HG03460 (cell line): Measurements from ENCODE around the gene MEGF11.

Experiments
- ATAC-seq: cut with Tn5 transposase; IDR thresholded peaks from one replicate; pipeline ENCODE4 v1.9.1; 2021; ENCODE audit not compliant: unreplicated experiment

The MEGF11 gene

DNA sequence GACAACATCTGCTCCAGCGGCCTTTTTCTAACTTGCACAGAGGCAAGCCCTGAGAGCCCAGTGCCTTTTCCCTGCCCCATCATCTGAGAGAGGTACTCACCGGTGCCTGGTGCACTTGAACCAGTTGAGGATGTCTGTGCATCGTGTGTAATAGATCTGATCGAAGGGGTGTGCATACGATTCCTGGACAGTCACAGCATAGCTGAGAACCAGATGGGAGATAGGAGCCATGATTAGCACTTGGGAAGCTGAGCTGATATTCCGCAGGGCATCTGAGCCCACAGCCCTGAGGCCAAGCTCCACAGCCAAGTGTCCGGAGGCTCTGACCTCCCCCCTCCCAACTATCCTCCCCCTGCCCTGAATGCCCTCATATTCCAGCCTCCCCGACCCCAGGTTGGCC, 129.8 kb downstream of the MEGF11 start:
- ATAC-seq, result no peak

DNA sequence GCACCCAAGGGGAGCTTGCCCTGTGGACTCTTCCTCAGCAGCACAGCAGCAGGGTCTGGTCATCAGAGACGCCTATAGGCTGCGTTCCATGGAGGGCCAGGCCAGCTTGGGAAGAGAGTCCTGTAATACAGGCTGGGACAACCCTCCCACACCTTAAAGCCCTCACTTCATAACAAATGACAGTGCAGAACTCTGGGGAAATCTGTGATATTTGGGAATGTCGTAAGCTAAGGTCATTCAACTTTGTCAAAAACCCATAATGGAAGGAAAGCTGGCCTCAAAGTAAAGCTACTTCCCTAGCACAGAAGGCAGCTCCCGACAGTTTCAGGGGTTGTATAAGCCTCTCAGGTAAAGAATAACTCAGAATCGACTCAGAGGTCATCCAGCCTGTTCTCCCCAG, 133.1 kb downstream of the MEGF11 start:
- ATAC-seq, result no peak

DNA sequence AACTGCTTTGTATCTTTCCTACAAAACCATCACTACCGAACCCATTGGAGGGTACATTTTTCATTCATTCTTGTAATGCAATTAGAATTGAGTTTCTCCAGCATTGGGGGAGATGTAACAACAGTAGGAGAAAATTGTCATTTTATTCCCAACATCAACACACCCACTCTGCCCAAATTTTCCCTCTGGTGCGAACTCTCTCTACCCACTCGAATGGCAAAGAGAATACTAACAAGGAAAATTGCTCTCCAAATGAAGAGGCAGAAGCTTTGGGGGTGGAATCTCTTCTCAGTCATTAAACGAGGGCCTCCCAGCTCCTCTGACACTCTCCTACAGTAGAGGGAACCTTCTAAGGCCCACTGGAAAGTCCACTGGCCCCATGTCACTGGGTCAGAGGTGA, 135.7 kb downstream of the MEGF11 start:
- no peak for ATAC-seq

DNA sequence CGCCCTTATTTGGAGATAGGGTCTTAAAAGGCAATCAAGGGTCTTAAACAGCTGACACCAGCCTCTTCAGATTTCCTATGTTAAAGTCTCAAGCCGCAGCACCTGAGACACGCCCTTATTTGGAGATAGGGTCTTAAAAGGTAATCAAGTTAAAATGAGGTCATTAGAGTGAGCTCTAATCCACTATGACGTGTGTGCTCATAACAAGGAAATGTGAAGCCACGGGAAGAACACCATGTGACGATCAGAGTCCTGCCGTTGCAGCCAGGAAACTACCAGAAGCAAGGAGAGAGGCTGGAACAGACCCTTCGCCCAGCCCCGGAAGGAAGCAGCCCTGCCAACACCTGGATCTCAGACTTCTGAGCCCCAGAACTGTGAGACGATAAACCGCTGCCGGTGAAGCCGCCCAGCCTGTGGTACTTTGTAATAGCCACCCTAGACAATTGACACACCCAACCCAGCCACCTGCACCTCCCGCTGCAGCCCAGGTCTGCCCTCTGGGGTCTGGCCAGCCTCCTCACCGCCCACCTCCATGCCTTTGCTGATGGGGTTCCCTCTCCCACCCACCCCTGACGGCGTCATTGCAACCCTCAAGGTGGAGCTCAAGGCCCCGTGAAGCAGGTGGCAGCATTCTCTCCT, 137.9 kb downstream of the MEGF11 start:
- ATAC-seq, result no peak

DNA sequence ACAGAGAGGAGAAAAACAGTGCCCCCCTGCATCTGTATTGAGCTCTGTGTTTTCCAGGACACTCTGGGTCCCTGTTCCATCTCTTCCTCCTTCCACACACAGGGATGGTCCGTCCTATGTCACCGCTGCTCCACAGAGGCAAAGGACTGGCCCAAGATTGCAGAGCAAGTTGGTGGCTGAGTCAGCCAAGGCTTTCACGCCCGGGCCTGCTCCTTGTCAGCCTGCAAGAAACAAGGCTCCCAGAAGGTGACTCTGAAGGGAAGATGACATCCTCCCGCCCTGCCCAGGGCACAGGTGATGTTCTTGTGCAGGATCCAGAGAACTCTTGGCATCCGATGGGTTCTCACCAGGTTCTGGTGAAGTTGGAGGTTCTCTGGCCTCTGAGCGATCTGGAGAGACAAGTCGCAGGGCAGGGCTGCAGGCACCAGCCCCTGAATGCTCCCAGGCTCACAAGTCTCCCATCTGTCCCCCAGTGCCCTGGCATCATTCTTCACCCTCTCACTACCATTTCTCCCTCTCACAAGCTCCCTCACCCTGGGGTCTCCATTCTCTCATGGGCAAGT, 138.6 kb downstream of the MEGF11 start:
- no peak for ATAC-seq

DNA sequence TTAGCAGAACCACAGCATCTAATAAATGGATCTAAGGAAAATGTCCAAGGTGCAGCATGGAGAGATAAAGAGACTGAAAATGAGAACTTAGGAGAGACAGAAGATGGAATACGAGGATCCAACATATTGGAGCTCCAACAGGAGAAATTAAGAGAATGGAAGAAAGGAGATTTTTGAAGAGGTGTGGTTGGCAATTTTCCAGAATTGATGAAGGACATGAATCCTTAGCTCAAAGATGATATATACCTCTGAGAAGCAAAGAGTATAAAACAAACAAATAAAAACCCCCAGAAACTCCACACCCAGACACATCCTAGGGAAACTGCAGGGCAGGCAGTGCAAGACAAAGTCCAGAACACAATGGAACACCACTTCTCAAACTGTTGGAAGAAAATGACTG, 141.2 kb downstream of the MEGF11 start:
- ATAC-seq, result no peak

DNA sequence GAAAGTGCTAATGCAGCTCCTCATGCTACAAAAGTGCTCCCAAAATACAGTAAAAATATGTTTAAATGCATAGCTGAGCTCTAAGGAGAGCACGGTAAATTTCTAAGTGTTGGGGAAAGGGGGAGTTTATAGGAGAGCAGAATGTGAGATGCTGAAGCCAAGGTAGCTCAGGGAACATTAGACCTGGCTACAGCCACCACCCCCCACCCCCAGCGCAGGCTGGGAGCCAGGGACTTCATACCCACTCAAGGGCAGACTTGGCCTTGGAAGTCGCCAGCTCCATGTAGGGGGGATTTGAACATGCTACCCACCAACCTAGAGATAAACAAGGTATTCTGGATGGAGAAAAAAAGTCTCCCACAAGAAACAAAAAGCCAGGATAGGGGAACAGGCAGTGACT, 142.2 kb downstream of the MEGF11 start:
- no peak for ATAC-seq

DNA sequence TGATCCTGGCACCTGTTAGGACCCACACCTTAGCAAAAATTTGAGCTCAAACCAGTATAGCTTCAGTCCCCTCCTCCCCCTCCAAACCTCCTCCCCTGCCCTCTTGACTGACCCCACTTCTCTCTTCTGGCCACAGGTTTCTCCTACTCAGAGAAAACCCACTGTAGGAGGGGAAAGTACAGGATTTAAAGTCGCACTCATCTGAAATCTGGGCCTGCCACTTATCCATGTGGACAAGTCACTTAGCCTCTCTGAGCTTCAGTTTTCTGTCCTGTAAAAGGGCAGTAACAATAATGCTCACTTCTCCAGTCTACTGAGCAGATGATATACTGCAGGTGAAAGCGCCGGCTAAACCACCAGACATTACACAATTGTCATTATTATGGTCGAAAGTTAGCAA, 142.7 kb downstream of the MEGF11 start:
- ATAC-seq, result no peak

DNA sequence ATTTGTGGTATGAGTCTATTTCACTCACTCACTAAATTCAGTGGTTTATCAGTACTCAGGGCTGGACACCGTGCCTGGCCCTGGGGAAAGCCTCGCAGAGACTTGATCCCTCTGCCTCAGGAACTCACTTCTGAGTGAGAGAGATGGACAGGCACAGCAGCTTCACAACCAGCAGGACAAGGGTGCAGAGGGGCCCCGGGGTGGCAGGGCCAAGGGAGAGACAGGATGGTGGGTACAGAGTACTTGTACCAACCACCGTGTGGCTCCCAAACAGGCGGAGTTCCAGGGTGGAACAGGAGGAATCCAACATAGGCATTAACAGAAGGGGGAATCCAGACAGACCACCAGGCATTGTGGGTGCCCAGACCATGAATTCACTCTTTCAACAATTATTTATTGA, 143.7 kb downstream of the MEGF11 start:
- no peak for ATAC-seq

DNA sequence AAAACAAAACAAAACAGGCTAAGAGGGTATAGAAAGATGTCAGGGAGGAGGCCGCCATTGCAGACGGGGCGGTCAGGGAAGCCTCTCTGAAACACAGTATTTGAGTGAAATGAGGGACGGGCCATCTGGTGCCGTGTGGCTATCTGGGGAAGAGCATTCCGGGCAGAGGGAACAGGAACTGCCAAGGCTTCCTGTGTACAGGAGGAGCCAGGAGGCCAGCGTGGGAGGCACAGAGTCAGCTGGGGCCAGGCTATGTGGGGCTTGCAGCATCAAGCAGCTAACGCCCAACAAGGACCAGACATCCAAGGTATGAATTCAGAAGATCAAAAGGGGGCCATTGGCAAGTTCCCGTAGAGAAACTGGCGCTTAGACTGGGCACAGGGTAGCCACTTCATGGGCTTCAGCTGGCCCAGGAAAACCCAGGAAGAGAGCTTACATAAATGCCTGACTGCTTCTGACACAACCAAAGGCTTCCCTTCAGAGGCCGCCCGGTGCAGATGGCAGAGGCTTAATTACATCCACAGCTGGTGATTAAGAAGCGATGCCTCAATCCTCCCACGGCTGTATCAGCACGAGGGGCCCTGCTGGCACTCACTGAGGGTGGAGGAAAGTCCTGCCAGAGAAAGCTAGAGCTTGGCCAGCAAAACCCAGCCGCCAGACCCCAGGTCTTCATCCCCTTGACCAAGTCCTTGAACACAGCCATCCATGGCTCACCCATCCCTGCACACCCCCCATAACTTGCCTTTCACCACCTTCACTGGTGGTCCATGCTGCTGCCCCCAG, 144.9 kb downstream of the MEGF11 start:
- no peak for ATAC-seq

DNA sequence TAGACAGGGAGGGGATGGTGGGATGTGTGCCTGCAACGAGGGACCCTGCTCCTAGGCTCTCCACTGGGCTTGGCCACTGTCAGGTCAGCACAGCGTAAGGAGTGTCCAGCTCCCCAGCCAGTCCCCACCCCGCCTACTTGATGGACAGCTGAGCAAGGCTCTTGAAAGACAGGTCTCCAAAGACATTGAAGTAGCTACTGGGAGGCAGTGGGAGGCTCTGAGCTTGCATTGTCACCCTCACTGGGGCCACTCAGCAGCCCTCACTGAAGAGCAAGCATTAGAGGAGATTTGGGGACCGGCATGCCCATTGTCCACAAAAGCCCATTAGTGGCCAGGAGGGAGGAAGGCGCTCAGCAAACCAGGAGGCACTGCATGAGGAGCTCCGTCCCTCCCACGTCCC, 146.5 kb downstream of the MEGF11 start:
- ATAC-seq, result no peak

DNA sequence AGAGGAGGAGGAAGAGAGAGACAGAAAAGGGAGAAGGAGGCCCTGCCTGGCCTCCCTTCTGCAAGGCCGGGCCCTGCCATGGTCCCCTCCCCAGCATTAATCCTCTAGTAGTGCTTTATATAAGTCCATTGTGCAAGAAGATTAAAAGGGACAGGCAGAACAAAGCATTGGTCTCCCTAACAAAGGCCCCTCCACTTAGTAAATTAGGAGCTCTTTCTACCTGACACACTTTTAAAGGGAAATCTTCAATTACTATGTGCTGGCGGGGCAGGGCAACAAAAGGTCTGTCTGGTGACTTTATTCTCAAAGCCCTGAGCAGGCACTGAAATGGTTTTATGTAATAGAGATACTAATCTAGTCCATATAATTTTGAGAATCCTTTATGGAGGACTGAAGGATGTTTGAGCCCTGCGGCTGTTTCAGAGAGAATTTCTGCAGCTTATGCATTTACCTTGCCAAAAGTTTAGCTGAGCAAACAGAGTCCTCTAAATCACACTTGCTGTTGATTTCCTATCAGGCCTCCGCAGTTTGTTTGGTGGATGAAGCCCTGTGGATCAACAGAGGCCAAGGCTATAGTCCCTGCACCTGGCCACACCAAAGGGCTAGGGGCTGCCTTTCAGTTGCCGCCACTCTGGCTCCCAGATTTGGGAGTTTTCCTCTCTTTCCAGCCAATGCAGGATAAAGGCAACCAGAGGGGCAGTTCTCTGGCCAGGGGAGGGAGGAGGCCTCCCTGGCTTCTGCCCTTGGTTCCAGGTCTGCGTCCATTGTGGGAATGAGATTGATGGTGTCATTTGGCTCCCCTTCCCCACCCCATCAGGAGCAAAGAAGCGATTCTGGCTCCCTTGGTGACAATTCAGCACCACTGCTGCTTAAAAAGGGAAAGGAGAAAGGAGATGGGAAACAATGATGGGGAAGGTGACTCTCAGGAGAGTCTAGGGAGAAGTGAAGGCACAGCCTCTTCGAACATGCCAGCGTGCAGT, 148.0 kb downstream of the MEGF11 start:
- no peak for ATAC-seq

DNA sequence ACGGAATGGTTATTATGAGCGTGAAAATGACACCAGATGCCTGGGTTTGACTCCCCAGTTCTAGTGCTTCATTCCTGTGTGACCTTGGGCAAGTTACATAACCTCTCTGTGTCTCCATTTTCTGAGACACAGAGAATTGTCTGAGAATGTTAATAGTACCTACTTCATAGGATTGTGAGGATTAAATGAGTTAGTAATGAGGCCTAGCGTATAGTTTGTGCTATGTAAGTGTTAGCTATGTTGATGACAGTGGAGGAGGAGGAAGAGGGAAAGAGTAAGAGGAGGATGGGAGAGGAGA, 150.3 kb downstream of the MEGF11 start:
- no peak for ATAC-seq

DNA sequence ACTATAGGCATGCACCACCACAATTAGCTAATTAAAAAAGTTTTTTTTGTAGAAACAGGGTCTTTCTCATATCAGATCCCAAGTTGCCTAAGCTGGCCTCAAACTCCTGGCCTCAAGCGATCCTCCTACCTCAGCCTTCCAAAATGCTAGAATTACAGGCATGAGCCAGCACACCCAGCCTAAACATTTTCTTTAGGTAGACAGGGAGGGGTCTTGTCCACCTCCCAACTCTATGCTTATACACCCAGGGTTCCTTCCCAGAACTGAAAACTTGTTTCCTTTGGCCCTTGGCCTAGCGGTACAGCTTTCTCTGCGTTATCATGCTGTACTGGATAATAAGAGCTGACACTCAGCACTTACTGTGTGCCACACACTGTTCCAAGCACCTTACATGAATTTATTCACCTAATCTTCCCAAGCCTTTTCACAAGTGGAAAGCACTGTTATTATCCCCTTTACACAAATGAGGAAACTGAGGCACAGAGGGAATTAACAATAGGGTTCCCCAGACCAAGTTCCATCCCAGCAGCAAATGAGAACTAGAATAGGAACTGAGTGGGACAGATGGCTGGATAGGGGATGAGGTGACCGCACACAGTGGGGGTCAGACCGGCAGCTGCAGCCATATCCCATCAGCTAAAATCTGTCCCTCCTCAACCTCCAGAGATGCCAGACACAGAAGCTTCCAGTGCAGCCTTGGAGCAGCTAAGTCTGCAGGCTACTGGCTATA, 150.8 kb downstream of the MEGF11 start:
- ATAC-seq, result no peak

DNA sequence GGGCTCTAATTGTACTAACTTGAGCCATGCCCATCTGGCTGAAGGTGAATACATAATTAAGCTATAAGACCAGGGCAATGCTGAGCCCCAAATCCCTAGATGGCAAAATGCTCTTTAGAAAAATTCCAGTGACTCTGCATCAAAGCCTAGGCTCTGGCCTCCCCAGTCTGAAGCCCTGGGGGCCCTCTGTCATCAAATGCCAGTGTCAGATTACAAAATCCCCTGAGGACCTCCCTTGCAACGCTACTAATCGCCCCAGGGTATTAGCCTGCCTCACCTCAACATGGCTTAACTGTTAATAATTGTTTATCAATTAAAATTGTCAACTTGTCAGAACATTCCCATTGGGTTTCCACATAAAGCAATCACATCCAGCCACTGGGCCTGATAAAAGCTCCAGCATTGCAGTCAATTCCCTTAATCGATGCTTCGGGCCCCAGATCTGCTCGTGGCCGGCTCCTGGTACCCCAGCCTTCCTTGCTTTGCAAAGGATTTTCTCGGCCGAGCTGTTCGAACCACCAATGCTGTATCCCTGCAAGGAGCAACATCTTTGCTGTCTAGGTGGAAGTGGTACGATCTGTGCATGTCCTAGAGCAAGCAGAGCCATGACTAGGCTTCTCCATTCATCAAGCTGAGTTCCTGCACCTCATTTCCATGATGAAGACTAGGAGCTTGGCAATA, 151.7 kb downstream of the MEGF11 start:
- ATAC-seq, result no peak

DNA sequence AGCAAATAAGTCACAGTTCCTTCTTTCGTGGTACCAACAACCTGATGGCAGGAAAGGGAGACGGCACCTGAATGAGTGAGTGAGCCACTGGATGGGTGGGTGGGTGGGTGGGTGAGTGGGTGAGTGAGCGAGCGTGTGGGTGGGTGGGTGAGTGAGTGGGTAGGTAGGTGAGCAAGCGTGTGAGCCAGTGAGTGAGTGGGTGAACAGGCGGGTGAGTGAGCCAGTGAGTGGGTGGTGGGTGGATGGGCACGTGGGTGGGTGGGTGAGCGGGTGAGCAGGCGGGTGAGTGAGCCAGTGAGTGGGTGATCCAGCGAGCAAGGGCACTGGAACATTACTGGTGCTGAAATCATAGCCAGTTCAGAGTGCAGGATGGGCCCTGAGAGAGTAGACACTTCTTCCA, 152.8 kb downstream of the MEGF11 start:
- no peak for ATAC-seq

DNA sequence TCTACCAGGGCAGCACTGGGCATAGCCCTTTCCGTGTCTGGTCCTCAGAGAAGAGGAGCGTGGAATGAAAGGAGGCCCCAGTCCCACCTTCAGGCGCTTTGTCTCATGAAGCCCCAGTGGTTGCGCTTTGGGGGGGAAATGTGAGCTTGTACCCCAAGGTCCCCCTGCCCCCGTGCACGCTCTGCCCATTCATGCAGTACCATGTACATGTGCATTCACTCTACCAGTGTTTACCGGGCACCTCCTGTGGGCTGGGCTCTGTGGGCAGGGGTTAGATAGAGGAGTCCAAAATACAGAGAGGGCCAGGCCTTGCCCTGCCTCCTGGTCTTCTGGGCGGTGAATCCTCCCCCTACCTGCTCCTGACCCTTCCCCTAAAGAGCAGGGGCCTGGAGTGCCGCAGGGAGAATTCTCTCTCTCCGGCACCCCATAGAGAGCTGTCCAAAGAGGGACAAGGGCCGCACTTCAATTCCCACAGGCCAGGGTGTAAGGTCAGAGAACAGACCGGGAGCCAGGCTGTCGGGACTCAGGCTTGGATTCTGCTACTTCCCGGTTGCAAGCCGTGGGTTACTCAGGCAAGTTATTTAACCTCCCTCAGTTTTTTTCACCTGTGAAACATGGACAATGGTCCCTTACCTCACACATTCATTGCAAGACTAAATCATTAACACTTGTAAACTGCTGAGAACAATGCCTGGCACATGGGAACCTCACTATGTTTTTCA, 153.4 kb downstream of the MEGF11 start:
- ATAC-seq, result no peak

DNA sequence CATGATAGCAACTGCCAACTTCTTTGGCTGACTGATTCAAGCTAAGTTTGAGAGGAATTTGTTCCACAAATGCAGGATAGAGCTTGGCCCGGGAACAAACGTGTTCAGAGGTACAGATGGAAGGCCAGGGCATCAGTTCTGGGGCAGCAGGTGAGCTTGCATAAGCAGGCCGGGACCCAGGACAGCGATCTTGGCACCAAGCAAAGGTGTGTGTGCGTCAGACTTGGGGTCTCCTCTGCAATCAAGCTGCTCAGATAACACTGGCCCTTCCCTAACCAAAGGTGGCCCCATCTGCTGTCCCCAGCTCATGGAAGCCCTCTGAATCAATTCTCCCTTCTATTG, 155.6 kb downstream of the MEGF11 start:
- no peak for ATAC-seq

DNA sequence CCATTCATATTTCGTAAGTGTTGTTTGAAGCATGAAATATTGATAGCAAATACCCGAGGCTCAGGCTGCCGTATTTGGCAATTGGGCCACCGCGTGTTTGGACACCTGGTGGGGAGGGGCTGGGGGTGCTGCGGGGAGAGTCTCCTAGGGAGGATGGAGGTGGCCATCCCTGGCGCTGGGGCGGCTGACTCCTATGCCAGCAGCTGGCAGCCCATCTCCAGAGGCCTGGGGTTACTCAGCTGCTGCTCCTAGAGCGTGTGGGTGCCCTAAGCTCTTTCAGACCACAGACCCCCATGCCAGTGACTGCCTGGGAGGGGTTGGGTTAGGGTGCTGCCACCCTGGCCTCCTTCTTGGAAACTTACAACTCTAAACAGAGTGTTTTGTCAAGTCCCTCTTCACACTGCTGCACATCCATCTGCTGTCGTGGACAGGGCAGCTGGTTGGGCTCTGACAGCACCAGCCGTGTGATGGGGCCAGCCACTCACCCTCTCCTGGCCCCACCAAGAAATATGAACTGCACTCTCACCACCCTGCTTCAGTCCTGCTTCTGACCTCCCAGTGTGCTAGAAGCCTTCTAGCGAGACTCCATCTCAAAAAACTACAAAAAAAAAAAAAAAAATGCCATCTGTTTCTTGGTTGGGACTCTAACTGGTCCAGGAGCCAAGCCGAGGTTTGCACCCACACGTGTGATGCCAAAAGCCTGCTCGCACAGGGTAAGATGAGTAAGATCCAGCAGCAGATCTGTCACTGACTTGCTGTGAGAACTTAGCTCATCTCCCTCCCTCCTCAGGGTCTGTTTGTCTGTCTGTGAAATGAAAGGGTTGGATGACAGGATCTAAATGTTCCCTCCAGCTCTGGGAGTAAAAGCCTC, 156.2 kb downstream of the MEGF11 start:
- no peak for ATAC-seq
